ENCODE data around the gene ANGPTL2.

The ANGPTL2 gene

GRCh38 chr9:127136081-127136879, 13.8 kb upstream of the ANGPTL2 start:
- no peaks in the 10 kb centered on the region for H3K36me3 Mint-ChIP-seq (ENCODE audit: low read depth)
- H3K27ac Mint-ChIP-seq, result no peak overlapping the region
- H3K4me3 Mint-ChIP-seq, result no peak overlapping the region
- H3K4me1 Mint-ChIP-seq (ENCODE audit: low read depth), result no peaks in the 10 kb centered on the region
- H3K27me3 Mint-ChIP-seq (ENCODE audit: low read depth), result peaks cover 8% of the 10 kb centered on the region
- H3K9me3 Mint-ChIP-seq, result no peaks in the 10 kb centered on the region
- no peak for DNase-seq (ENCODE audit: low spot score)

- DNase-seq (ENCODE audit: low spot score), result no peak
- no peaks in the 10 kb centered on the region for H3K36me3 Mint-ChIP-seq (ENCODE audit: low read depth)
- no peaks in the 10 kb centered on the region for H3K9me3 Mint-ChIP-seq
- peaks cover 7% of the 10 kb centered on the region for H3K27me3 Mint-ChIP-seq (ENCODE audit: low read depth)
- H3K27ac Mint-ChIP-seq, result no peak overlapping the region
- H3K4me1 Mint-ChIP-seq (ENCODE audit: low read depth), result no peaks in the 10 kb centered on the region
- no peak overlapping the region for H3K4me3 Mint-ChIP-seq
Observed at GRCh38 chr9:127135056-127135745, 12.8 kb upstream of the ANGPTL2 start.

GRCh38 chr9:127133739-127134167, 11.3 kb upstream of the ANGPTL2 start:
- Mint-ChIP-seq H3K4me1 (ENCODE audit: low read depth) (no peaks in the 10 kb centered on the region), H3K27me3 (ENCODE audit: low read depth) (peaks cover 9% of the 10 kb centered on the region), H3K27ac (no peak overlapping the region), H3K4me3 (no peak overlapping the region), H3K9me3 (no peaks in the 10 kb centered on the region), H3K36me3 (ENCODE audit: low read depth) (no peaks in the 10 kb centered on the region)
- DNase-seq (ENCODE audit: low spot score), result no peak

- Mint-ChIP-seq H3K27ac (peak overlapping the region; percentile 12), H3K4me3 (no peak overlapping the region), H3K27me3 (ENCODE audit: low read depth) (peaks cover 12% of the 10 kb centered on the region), H3K36me3 (ENCODE audit: low read depth) (no peaks in the 10 kb centered on the region), H3K4me1 (ENCODE audit: low read depth) (no peaks in the 10 kb centered on the region), H3K9me3 (no peaks in the 10 kb centered on the region)
- DNase-seq (ENCODE audit: low spot score), result no peak
Observed at GRCh38 chr9:127132921-127133647, 10.6 kb upstream of the ANGPTL2 start.

- H3K27me3 Mint-ChIP-seq (ENCODE audit: low read depth), result peaks cover 16% of the 10 kb centered on the region
- no peaks in the 10 kb centered on the region for H3K4me1 Mint-ChIP-seq (ENCODE audit: low read depth)
- no peaks in the 10 kb centered on the region for H3K9me3 Mint-ChIP-seq
- H3K36me3 Mint-ChIP-seq (ENCODE audit: low read depth), result no peaks in the 10 kb centered on the region
- no peak overlapping the region for H3K27ac Mint-ChIP-seq
- no peak overlapping the region for H3K4me3 Mint-ChIP-seq
- DNase-seq (ENCODE audit: low spot score), result no peak
Observed at GRCh38 chr9:127132375-127132774, 9.9 kb upstream of the ANGPTL2 start.

- no peak overlapping the region for H3K4me3 Mint-ChIP-seq
- H3K9me3 Mint-ChIP-seq, result no peaks in the 10 kb centered on the region
- no peak overlapping the region for H3K27ac Mint-ChIP-seq
- peaks cover 21% of the 10 kb centered on the region for H3K27me3 Mint-ChIP-seq (ENCODE audit: low read depth)
- no peak for DNase-seq (ENCODE audit: low spot score)
- H3K4me1 Mint-ChIP-seq (ENCODE audit: low read depth), result no peaks in the 10 kb centered on the region
- no peaks in the 10 kb centered on the region for H3K36me3 Mint-ChIP-seq (ENCODE audit: low read depth)
Observed at GRCh38 chr9:127131871-127132270, 9.4 kb upstream of the ANGPTL2 start.

GRCh38 chr9:127130661-127131538, 8.5 kb upstream of the ANGPTL2 start:
- DNase-seq (ENCODE audit: low spot score), result no peak
- Mint-ChIP-seq H3K27ac (no peak overlapping the region), H3K27me3 (ENCODE audit: low read depth) (peaks cover 25% of the 10 kb centered on the region), H3K36me3 (ENCODE audit: low read depth) (no peaks in the 10 kb centered on the region), H3K4me3 (no peak overlapping the region), H3K9me3 (no peaks in the 10 kb centered on the region), H3K4me1 (ENCODE audit: low read depth) (no peaks in the 10 kb centered on the region)

- Mint-ChIP-seq H3K9me3 (no peaks in the 10 kb centered on the region), H3K4me1 (ENCODE audit: low read depth) (no peaks in the 10 kb centered on the region), H3K27me3 (ENCODE audit: low read depth) (peaks cover 28% of the 10 kb centered on the region), H3K27ac (no peak overlapping the region), H3K4me3 (no peak overlapping the region), H3K36me3 (ENCODE audit: low read depth) (no peaks in the 10 kb centered on the region)
- no peak for DNase-seq (ENCODE audit: low spot score)
Observed at GRCh38 chr9:127130235-127130634, 7.8 kb upstream of the ANGPTL2 start.

- DNase-seq (ENCODE audit: low spot score), result no peak
- Mint-ChIP-seq H3K9me3 (no peaks in the 10 kb centered on the region), H3K4me3 (no peak overlapping the region), H3K36me3 (ENCODE audit: low read depth) (no peaks in the 10 kb centered on the region), H3K4me1 (ENCODE audit: low read depth) (no peaks in the 10 kb centered on the region), H3K27me3 (ENCODE audit: low read depth) (peaks cover 32% of the 10 kb centered on the region), H3K27ac (no peak overlapping the region)
Observed at GRCh38 chr9:127129718-127130085, 7.3 kb upstream of the ANGPTL2 start.

- no peak overlapping the region for H3K27ac Mint-ChIP-seq
- no peaks in the 10 kb centered on the region for H3K36me3 Mint-ChIP-seq (ENCODE audit: low read depth)
- peaks cover 37% of the 10 kb centered on the region for H3K27me3 Mint-ChIP-seq (ENCODE audit: low read depth)
- no peak for DNase-seq (ENCODE audit: low spot score)
- H3K4me3 Mint-ChIP-seq, result no peak overlapping the region
- no peaks in the 10 kb centered on the region for H3K9me3 Mint-ChIP-seq
- H3K4me1 Mint-ChIP-seq (ENCODE audit: low read depth), result no peaks in the 10 kb centered on the region
Observed at GRCh38 chr9:127129073-127129717, 6.8 kb upstream of the ANGPTL2 start.

GRCh38 chr9:127128341-127129072, 6.1 kb upstream of the ANGPTL2 start:
- no peaks in the 10 kb centered on the region for H3K9me3 Mint-ChIP-seq
- no peak overlapping the region for H3K4me3 Mint-ChIP-seq
- H3K36me3 Mint-ChIP-seq (ENCODE audit: low read depth), result no peaks in the 10 kb centered on the region
- H3K27ac Mint-ChIP-seq, result no peak overlapping the region
- peaks cover 44% of the 10 kb centered on the region for H3K27me3 Mint-ChIP-seq (ENCODE audit: low read depth)
- no peak for DNase-seq (ENCODE audit: low spot score)
- no peaks in the 10 kb centered on the region for H3K4me1 Mint-ChIP-seq (ENCODE audit: low read depth)

GRCh38 chr9:127126971-127127370, 4.5 kb upstream of the ANGPTL2 start:
- Mint-ChIP-seq H3K9me3 (no peaks in the 10 kb centered on the region), H3K4me1 (ENCODE audit: low read depth) (no peaks in the 10 kb centered on the region), H3K27ac (no peak overlapping the region), H3K27me3 (ENCODE audit: low read depth) (peaks cover 55% of the 10 kb centered on the region), H3K4me3 (no peak overlapping the region), H3K36me3 (ENCODE audit: low read depth) (no peaks in the 10 kb centered on the region)
- DNase-seq (ENCODE audit: low spot score), result no peak

GRCh38 chr9:127124792-127125191, 2.4 kb upstream of the ANGPTL2 start:
- no peaks in the 10 kb centered on the region for H3K4me1 Mint-ChIP-seq (ENCODE audit: low read depth)
- no peak overlapping the region for H3K4me3 Mint-ChIP-seq
- H3K36me3 Mint-ChIP-seq (ENCODE audit: low read depth), result no peaks in the 10 kb centered on the region
- no peaks in the 10 kb centered on the region for H3K9me3 Mint-ChIP-seq
- peaks cover 71% of the 10 kb centered on the region for H3K27me3 Mint-ChIP-seq (ENCODE audit: low read depth)
- DNase-seq (ENCODE audit: low spot score), result no peak
- H3K27ac Mint-ChIP-seq, result no peak overlapping the region

Measured in T-helper 2 cell treated with Interferon-gamma antibody and Interleukin-4, amounts not matched to agents 5 μg/mL and 100 μg/mL, for 36 hours (primary cell).